GM19324 (cell line): ENCODE data around the gene DLGAP1.
A peak's percentile ranks its signal among the peaks of the same experiment; 100 is the strongest.
"Not testable (repeated sequence)": the region's sequence is repeated elsewhere in the genome, so short reads cannot be mapped to it uniquely, and the experiment has no call there.

ENCODE experiments used
- ATAC-seq: cut with Tn5 transposase; IDR thresholded peaks from one replicate; pipeline ENCODE4 v1.9.1; 2021; ENCODE audit warnings: mild to moderate bottlenecking, moderate library complexity; ENCODE audit not compliant: unreplicated experiment, low FRiP score

The DLGAP1 gene

DNA sequence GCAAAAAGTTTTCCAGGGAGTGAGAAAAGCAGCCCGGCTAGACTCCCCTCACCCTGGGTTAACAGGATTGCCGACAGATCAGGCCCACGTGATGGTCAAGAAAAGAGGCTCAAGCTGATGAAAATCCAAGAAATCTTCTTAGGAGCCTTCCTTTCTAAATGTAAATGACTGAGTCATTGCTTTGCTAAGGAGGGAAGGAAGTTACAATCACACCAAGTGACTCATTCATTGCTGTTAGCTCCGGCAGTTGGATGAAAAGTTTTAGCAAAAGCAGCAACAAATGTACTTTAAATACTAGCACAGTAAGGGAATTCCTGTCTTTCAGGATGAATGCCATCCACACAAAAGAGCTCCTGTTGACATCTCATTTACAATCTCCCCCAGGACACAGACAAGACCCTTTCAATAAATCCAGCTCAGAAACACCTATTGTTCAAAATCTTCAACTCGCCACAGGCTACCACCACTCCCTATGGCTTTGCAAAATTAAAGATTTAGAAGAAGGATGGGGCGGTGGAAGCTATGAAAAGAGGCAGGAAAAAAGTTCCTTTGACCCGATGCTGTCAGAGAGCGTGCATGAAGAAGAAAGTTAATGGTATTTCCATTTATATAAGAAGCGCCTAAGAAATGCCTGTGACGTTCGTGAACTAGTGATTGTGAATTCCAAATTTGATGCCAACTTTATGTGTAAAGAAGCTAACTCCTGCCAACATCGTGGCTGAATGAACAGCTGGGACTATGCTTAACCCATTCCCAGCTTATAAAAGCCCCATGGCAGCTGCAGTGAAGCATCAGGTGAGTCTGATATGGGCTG is 851.5 kb downstream of the DLGAP1 start:
- no peak for ATAC-seq

DNA sequence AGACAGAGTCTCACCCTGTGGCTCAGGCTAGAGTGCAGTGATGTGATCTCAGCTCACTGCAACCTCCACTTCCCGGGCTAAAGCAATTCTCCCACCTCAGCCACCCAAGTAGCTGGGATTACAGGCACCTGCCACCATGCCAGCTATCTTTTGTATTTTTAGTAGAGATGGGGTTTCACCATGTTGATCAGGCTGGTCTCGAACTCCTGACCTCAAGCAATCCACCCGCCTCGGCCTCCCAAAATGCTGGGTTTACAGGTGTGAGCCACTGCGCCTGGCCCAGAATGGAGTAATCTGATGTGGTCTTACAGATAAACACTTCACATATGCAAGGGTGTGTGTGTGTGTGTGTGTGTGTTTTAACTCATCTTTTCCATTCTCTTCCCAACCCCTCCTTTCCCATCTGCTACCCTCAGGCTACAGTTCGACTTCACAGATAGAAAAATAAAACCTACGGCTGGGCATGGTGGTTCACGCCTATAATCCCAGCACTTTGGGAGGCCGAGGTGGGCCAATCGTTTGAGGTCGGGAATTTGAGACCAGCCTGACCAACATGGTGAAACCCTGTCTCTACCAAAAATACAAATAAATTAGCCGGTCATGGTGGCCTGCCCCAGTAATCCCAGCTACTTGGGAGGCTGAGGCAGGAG is 853.9 kb downstream of the DLGAP1 start:
- not testable (repeated sequence) for ATAC-seq

DNA sequence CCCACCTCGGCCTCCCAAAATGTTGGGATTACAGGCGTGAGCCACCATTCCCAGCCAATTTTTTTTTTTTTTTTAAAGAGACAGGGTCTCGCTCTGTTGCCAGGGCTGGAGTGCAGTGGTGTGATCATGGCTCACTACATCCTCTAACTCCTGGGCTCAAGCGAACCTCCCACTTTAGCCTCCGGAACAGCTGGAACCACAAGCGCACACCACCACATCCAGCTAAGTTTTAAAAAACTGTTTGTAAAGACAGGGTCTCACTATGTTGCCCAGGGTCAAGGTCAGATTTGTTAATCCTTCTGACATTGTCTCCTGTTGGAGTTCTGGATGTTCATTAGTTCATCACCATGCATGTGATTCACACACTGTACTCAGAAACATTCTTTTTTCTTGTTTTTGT is 855.2 kb downstream of the DLGAP1 start:
- no peak for ATAC-seq

DNA sequence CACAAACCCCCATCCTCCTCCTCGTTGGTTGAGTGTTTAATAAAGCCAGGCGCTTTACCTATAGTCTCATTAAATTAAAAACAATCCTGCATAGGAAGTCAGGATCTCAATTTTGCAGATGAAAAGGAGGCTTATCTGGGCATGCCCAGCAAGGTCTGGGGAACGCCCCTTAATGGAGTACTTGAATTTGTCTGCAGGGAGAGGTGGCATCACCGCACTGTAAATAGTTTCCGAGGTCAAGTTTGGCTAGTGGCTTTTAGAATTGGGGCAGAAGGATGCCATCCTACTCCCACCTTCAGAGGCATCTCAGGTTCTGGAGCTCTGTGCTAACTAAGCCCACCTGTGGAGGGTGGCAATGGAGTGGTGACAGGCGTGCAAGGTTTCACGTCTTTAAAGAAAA is 855.9 kb downstream of the DLGAP1 start:
- no peak for ATAC-seq

DNA sequence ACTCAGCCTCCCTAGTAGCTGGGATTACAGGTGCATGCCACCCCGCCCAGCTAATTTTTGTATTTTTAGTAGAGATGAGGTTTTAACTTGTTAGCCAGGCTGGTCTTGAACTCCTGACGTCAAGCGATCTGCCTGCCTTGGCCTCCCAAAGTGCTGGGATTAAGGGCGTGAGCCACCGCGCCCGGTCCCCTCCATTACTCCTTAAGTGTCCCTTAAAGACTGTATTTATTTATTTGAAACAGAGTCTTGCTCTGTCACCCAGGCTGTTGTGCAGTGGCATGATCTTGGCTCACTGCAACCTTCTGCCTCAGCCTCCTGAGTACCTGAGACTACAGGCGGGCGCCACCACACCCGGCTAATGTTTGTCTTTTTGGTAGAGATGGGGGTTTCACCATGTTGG is 856.5 kb downstream of the DLGAP1 start:
- no peak for ATAC-seq

DNA sequence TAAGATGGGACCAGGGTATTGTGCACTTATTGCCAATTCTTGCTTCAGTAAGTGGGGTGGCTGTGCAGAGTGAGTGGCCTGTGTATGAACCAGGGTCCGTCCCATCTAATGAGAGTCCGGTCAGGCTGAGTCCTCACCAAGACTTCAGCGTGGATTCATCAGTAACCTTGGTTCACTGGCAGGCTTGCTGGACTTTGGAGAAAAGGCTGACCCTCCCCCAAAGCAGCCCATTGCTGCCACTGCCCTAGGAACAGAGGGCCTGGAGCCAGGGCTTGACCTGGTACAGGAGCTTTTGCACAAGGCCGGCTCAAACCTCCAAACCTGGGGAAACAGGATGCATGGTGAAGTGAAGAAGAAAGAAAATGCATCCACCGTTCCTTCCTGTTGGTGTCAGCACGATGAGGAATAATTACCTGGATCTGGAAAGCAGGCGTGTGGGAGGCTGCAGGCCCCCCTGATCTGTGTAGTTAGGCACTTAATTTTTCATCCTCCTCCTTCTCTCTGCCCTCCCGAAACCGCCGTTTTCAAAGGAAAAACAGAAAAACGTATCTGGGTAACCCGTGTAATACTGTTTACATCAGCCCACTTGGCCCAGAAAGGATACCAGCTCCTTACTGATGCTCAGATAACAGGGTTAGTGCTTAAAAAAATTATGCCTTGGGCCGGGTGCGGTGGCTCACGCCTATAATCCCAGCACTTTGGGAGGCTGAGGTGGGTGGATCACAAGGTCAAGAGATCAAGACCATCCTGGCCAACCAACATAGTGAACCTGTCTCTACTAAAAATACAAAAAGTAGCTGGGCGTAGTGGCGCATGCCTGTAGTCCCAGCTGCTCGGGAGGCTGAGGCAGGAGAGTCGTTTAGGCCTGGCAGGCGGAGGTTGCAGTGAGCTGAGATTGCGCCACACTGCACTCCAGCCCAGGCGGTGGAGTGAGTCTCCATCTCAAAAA is 857.4 kb downstream of the DLGAP1 start:
- ATAC-seq: no peak

GRCh38 chr18:3596637-3597384 is 858.3 kb downstream of the DLGAP1 start:
- ATAC-seq: no peak

DNA sequence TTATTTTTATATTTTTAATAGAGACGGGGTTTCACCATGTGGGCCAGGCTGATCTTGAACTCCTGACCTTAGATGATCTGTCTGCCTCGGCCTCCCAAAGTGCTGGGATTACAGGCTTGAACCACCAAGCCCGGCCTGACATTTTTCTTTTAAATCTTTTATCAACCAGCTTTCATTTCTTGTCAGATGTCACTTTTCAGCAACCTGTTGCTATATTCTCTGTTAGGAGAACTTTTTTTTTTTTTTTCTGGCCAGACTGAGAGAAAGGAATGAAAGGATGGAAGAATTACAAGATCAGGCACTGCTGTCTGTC is 858.8 kb downstream of the DLGAP1 start:
- ATAC-seq: no peak

DNA sequence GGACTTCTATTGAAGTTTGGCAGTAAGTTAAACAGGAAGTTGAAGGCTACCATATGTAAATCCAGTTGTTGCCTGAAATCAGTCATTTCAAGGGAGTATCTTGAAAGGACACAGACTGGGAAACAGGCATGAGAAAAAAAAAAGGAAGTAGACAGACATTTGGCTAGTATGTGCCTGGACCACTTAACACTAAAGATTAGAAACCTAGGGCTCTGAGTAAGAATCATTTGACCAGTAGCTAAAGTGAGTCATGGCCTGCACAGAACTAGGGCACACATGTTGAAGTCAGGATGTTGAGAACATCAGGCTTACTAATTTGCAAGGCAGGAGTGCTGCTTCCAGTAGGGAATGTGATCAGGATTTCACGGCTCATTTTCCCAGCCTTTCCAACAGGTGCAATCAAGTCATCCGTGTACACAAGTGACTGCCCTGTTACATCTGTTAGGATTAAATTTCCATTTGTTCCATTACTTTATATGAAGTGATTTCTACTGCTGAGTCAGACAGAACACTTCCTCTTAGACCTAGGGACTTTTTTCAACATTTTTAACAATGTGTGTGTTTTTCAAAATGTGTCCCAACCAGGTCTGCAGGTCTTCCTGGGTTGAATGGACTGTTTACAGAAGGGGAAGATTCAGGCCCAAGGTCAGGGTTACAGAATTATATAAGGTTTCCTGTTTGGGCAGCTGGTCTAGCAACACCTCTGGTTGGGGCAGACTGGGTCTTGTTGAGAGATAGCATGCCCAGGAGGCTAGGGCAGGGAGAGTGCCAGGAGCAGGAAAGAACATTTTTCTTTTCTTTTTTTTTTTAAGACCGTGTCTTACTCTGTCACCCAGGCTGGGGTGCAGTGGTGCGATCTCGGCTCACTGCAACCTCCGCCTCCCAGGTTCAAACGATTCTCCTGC is 859.5 kb downstream of the DLGAP1 start:
- no peak for ATAC-seq

GRCh38 chr18:3594760-3595368 is 860.2 kb downstream of the DLGAP1 start:
- ATAC-seq: no peak

DNA sequence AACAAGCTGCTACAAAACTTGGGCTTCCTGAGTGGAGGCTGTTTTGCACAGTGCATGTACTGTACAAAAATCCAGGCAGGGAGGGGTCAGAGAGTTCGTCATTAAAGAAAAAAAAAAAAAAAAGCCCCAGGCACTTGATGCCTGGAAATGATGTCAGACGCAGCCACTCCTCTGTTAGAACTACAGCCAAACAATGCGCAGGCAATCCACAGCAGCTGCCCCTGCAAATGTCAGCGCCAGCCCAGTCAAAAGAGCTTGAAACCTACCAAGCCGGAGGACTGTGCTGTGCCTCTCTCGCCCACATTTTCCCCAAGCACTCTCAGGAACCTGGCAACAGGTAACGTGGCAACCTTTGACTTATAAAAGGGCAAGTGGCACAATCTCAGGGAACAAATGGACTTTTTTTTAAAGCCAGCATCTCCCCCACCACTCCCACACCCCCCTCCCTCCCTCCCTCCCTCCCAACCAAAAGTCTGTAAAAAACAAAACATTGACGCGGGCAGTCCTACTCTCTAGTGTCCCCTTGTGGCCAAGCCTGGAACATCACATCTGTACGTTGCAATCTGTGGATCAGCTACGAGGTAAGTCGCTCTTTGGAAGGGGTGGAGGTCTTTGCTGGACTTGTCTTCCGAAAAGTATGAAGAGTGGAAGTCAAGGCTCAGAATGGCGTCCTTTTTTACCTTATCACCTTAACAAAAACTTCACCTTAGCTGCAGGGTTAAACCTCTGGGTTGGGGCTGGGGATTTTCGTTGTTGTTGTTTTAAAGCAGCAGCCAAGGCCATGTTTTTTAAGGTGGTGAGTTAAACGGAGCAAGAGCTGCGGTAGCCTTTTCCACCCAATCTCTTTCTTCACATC is 861.0 kb downstream of the DLGAP1 start:
- peak; percentile 60 for ATAC-seq

DNA sequence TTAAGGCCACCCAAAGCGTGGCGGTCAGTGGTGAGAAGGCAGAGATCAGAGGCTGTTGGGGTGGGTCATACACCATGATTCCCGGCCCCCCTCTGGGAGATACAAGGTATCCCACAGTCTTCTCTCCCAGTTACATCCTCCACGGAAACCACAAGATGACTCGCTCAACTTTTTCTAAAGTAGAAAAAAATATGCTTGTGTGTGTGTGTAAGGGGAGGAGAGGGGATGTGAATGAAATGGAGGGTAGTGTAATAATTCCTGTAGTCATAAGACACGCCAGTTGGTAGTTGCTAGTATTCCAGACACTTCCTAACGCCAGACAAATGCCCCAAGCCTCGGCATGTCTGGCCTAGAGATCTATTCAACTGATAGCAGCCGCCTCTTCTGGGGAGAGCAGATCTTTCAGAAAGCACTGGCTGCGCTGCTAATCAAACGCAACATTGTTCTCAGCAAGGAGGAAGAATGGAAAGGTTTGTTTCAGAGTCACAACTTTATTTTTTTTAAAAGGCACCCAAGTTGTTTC is 861.7 kb downstream of the DLGAP1 start:
- no peak for ATAC-seq

DNA sequence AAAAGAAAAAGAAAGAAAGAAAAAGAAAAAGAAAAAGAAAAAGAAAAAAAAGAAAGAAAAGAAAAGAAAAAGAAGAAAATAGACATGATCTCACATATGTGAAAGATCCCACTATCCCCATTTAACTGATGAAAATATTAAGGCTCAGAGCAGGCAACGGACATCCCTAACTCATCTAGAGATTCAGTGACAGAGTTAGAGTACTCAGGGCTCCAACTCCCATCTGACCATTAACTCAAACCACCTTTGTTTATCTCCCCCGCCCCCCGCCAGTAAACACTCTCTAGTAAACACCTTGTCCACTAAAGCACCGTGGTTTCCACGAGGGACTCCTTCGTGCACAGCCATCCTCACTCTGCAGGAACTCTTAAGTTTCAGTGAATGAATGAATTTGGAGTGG is 862.2 kb downstream of the DLGAP1 start:
- ATAC-seq: no peak

GRCh38 chr18:3590096-3590630 is 864.9 kb downstream of the DLGAP1 start:
- no peak for ATAC-seq

DNA sequence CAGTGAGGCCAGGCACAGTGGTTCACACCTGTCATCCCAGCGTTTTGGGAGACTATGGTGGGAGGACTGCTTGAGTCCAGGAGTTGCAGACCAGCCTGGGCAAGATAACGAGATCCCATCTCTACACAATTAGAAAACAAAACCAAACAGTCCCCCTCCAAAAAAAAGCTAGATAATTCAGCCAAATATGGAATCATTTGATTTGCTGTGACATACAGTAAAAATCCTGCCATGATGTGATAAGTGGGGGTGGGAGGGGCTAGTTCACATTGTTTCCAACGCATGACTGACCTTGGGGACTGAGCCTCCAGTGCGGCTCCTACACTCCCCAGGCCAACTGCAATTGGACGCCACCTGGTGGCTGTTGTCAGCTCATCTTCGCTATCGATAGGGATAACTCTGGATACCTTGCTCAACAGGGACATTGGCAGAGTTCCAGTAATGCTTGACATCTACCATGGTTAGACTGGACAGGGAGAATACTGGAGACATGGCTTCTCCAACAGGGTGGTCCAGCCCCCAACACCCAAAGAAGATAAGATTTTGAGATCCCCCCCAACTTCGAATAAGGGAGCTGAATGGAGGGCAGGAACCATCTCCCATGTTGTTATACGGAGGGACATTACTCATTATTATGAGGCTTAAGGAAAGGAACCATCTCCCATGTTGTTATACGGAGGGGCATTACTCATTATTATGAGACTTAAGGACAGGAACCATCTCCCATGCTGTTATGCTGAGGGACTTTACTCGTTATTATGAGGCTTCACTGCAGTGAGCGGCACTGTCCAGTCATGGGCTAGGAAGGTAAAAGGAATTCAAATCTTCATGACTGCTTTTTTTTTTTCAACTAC is 869.2 kb downstream of the DLGAP1 start:
- peak; percentile 23 for ATAC-seq

DNA sequence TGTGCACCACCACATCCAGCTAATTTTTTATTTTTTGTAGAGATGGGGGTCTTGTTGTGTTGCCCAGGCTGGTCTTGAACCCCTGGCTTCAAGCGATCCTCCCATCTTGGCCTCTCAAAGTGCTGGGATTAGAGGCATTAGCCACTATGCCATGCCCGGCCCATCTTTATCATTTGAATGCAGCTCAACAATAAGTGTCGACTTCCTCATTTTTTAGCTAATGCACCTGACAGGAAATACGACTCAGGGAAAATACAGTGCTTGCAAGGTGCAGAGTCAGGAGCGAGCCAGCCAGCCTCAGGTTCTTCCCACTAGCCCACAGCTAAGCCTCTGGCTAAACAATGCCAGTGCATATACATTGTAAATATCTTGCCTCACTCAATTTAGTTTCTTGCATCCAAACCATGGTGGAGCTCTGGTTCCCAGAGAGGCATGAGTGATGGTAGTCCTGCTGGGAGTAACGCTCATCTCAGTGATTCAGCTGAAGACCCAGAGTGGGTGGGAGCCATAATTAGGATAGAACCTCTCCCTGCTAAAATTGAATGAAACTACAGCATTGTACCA is 870.1 kb downstream of the DLGAP1 start:
- ATAC-seq: no peak
